MM.1S (cell line): ENCODE measurements around the gene EMC6.

Experiments
- DNase-seq: peaks from one replicate; pipeline ENCODE4 v3.0.0-alpha.2; 2015
- H2AFZ ChIP-seq: fragments of 300-600 bp; sonication (generic); 2 replicates; pipeline ENCODE4 v1.6.0; 2016; ENCODE audit warnings: antibody characterized with exemption, low read length
- H3F3A ChIP-seq: fragments of 300-600 bp; sonication (generic); 2 replicates; pipeline ENCODE4 v1.6.1; 2016; ENCODE audit warnings: mild to moderate bottlenecking, antibody characterized with exemption, low read length, moderate library complexity, mixed read lengths; ENCODE audit not compliant: insufficient read depth
- H3K27ac ChIP-seq: fragments of 300-600 bp; sonication (generic); 2 replicates; pipeline ENCODE4 v1.5.1; 2016; ENCODE audit warnings: mild to moderate bottlenecking, low read length
- H3K27me3 ChIP-seq: fragments of 300-600 bp; sonication (generic); replicated peaks from 2 replicates; pipeline ENCODE4 v1.6.0; 2016; ENCODE audit warnings: low read length; ENCODE audit not compliant: insufficient read depth
- H3K36me3 ChIP-seq: fragments of 300-600 bp; sonication (generic); replicated peaks from 2 replicates; pipeline ENCODE4 v1.6.1; 2016; ENCODE audit warnings: mild to moderate bottlenecking, low read length, mixed read lengths; ENCODE audit not compliant: insufficient read depth
- H3K4me1 ChIP-seq: fragments of 300-600 bp; sonication (generic); 2 replicates; pipeline ENCODE4 v1.6.1; 2016; ENCODE audit warnings: low read length, mixed read lengths
- H3K4me2 ChIP-seq: fragments of 300-600 bp; sonication (generic); 2 replicates; pipeline ENCODE4 v1.6.0; 2016; ENCODE audit warnings: low read depth, low read length
- H3K4me3 ChIP-seq: fragments of 300-600 bp; sonication (generic); 2 replicates; pipeline ENCODE4 v1.5.1; 2016; ENCODE audit warnings: low read length, mixed read lengths
- H3K79me2 ChIP-seq: fragments of 300-600 bp; sonication (generic); 2 replicates; pipeline ENCODE4 v1.6.1; 2016; ENCODE audit warnings: mixed run types, low read length, mixed read lengths
- H3K9ac ChIP-seq: fragments of 300-600 bp; sonication (generic); 2 replicates; pipeline ENCODE4 v1.6.1; 2016; ENCODE audit warnings: low read length, mixed read lengths
- H3K9me2 ChIP-seq: fragments of 300-600 bp; sonication (generic); replicated peaks from 2 replicates; pipeline ENCODE4 v1.6.1; 2016; ENCODE audit warnings: mild to moderate bottlenecking, low read length, mixed read lengths; ENCODE audit not compliant: insufficient read depth
- H3K9me3 ChIP-seq: fragments of 300-600 bp; sonication (generic); replicated peaks from 2 replicates; pipeline ENCODE4 v1.6.1; 2016; ENCODE audit warnings: mild to moderate bottlenecking, low read length, mixed read lengths; ENCODE audit not compliant: insufficient read depth
- H4K20me1 ChIP-seq: fragments of 300-600 bp; sonication (generic); 2 replicates; pipeline ENCODE4 v1.6.1; 2016; ENCODE audit warnings: mild to moderate bottlenecking, low read length, moderate library complexity, mixed read lengths; ENCODE audit not compliant: insufficient read depth
- EZH2 ChIP-seq: fragments of 300-600 bp; sonication (generic); optimal IDR thresholded peaks from 2 replicates; pipeline ENCODE3; 2017; ENCODE audit warnings: low read depth, mild to moderate bottlenecking, antibody characterized with exemption, low read length, mixed read lengths
- EZH2phosphoT487 ChIP-seq: fragments of 300-600 bp; sonication (generic); IDR thresholded peaks from 2 replicates; pipeline ENCODE4 v1.6.1; 2018; ENCODE audit warnings: antibody characterized with exemption, low read length
- TF ChIP-seq, protein P1 (sequence below): fragments of 300-600 bp; sonication (generic); IDR thresholded peaks from 2 replicates; pipeline ENCODE4 v1.5.1; 2016; ENCODE audit warnings: antibody characterized with exemption, low read length, mixed read lengths

Gene EMC6

GRCh38 chr17:3667366-3668278 lies 990 bp upstream of the EMC6 start:
- Histone ChIP-seq H3K4me2 (peak overlapping the region; percentile 96), H3K27ac (peak overlapping the region; percentile 9; the same call in 1 of the 2 replicates), H3K27me3 (no peaks in the 10 kb centered on the region), H3K36me3 (no peaks in the 10 kb centered on the region), H3K4me1 (peaks cover 3% of the 10 kb centered on the region; the same call in 1 of the 2 replicates), H3K4me3 (peak overlapping the region; percentile 89), H3K9ac (peak overlapping the region; percentile 64; the same call in 1 of the 2 replicates), H2AFZ (peak overlapping the region; percentile 94), H3K9me2 (no peaks in the 10 kb centered on the region), H4K20me1 (no peaks in the 10 kb centered on the region), H3K79me2 (peaks cover 26% of the 10 kb centered on the region), H3F3A (no peaks in the 10 kb centered on the region), H3K9me3 (no peaks in the 10 kb centered on the region)
- TF ChIP-seq, protein P1, sequence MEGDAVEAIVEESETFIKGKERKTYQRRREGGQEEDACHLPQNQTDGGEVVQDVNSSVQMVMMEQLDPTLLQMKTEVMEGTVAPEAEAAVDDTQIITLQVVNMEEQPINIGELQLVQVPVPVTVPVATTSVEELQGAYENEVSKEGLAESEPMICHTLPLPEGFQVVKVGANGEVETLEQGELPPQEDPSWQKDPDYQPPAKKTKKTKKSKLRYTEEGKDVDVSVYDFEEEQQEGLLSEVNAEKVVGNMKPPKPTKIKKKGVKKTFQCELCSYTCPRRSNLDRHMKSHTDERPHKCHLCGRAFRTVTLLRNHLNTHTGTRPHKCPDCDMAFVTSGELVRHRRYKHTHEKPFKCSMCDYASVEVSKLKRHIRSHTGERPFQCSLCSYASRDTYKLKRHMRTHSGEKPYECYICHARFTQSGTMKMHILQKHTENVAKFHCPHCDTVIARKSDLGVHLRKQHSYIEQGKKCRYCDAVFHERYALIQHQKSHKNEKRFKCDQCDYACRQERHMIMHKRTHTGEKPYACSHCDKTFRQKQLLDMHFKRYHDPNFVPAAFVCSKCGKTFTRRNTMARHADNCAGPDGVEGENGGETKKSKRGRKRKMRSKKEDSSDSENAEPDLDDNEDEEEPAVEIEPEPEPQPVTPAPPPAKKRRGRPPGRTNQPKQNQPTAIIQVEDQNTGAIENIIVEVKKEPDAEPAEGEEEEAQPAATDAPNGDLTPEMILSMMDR, result no peak
- TF ChIP-seq EZH2phosphoT487, result no peak
- peak; percentile 5 for DNase-seq

- peak overlapping the region; percentile 89 for H3K4me3 ChIP-seq
- H3K9me3 ChIP-seq, result no peaks in the 10 kb centered on the region
- H3K9ac ChIP-seq, result peak overlapping the region; percentile 83
- H3K9me2 ChIP-seq, result no peaks in the 10 kb centered on the region
- H3K4me1 ChIP-seq, result peaks cover 3% of the 10 kb centered on the region; the same call in 1 of the 2 replicates
- H3K36me3 ChIP-seq, result no peaks in the 10 kb centered on the region
- TF ChIP-seq EZH2 (no peak), EZH2phosphoT487 (no peak)
- TF ChIP-seq, protein P1, result no peak
- H3K79me2 ChIP-seq, result peaks cover 26% of the 10 kb centered on the region
- H3K27me3 ChIP-seq, result no peaks in the 10 kb centered on the region
- peak overlapping the region; percentile 74 for H2AFZ ChIP-seq
- H4K20me1 ChIP-seq, result no peaks in the 10 kb centered on the region
- DNase-seq, result no peak
- peak overlapping the region; percentile 98 for H3K4me2 ChIP-seq
- H3K27ac ChIP-seq, result peak overlapping the region; percentile 31; the same call in 1 of the 2 replicates
- no peaks in the 10 kb centered on the region for H3F3A ChIP-seq
These were observed 404 bp downstream of the EMC6 start for GRCh38 chr17:3669085-3669347.

GRCh38 chr17:3669548-3669947 lies 936 bp downstream of the EMC6 start:
- Histone ChIP-seq H4K20me1 (no peaks in the 10 kb centered on the region), H3K27ac (no peak overlapping the region), H3K27me3 (no peaks in the 10 kb centered on the region), H3K36me3 (no peaks in the 10 kb centered on the region), H3K9me3 (no peaks in the 10 kb centered on the region), H3K79me2 (peaks cover 26% of the 10 kb centered on the region), H3F3A (no peaks in the 10 kb centered on the region), H3K4me1 (peaks cover 3% of the 10 kb centered on the region; the same call in 1 of the 2 replicates), H2AFZ (no peak overlapping the region), H3K4me3 (peak overlapping the region; percentile 89), H3K9me2 (no peaks in the 10 kb centered on the region), H3K9ac (peak overlapping the region; percentile 83), H3K4me2 (peak overlapping the region; percentile 98)
- peak; percentile 6 for DNase-seq
- TF ChIP-seq, protein P1, result no peak
- TF ChIP-seq EZH2 (no peak), EZH2phosphoT487 (no peak)
